SH-SY5Y (cell line): ENCODE results near the gene GRID2.

ENCODE experiments used
- GATA2 ChIP-seq: IDR thresholded peaks from 2 replicates; pipeline ENCODE4 v1.6.1; 2011; ENCODE audit warnings: mild to moderate bottlenecking, low read depth, low read length
- GATA3 ChIP-seq: IDR thresholded peaks from 2 replicates; pipeline ENCODE4 v1.6.1; 2011; ENCODE audit warnings: low read depth, mild to moderate bottlenecking, low read length, moderate library complexity

- TF ChIP-seq GATA3 (no peak), GATA2 (no peak)
Measured at GRCh38 chr4:93396272-93396671, 1092.5 kb downstream of the GRID2 start.
